ENCODE results near the gene MSI1.

The MSI1 gene

GRCh38 chr12:120317224-120318105 lies 51.5 kb downstream of the MSI1 start:
- peak; percentile 100 for DNase-seq

GRCh38 chr12:120316798-120317223 lies 52.2 kb downstream of the MSI1 start:
- DNase-seq: no peak

GRCh38 chr12:120314220-120314619 lies 54.7 kb downstream of the MSI1 start:
- no peak for DNase-seq

GRCh38 chr12:120301962-120302815 lies 66.8 kb downstream of the MSI1 start, which contains the start of gene SIRT4:
SIRT4 (plus strand) TSS chr12:120302321; CDS start chr12:120303562, 1,241 bp downstream.
- DNase-seq: peak; percentile 94

- DNase-seq: peak; percentile 85
These were observed 76.1 kb downstream of the MSI1 start, which contains the start of gene RNU4-1 for GRCh38 chr12:120292661-120293531. RNU4-1 (minus strand) TSS chr12:120293237.

GRCh38 chr12:120292411-120292660 lies 76.6 kb downstream of the MSI1 start:
- no peak for DNase-seq
